OCI-LY7 (cell line): Measurements from ENCODE around the gene PEX10.

Experiments used
- EZH2phosphoT487 ChIP-seq: fragments of 200-600 bp; sonication (generic); IDR thresholded peaks from 2 replicates; pipeline ENCODE4 v1.6.1; 2018; ENCODE audit warnings: low read depth, borderline replicate concordance, mild to moderate bottlenecking, mixed run types, antibody characterized with exemption, low read length, moderate library complexity, mixed read lengths
- TF ChIP-seq, protein P1 (sequence below): fragments of 200-600 bp; sonication (generic); conservative IDR thresholded peaks from 2 replicates; pipeline ENCODE4 v1.5.1; 2014; ENCODE audit warnings: mild to moderate bottlenecking, antibody characterized with exemption, low read length, moderate library complexity, mixed read lengths

DNA sequence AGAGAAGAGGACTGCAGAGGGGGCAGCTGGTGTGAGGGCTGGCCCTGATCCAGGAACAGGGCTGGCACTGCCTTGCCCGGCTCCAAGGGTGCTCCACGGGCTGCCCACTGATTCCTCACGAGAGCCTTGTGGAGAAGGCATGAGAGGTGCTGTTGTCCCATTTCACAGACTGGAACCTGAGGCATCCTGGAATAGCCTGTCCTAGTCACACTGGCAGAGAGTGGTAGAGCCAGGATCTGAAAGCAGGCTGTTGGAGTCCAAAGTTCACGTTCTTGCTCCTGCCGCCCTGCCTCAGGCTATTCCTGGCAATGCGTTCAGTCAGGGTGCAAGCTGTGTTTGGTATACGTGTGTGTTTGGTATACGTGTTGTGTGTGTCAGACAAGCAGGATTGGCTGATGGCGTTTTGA is 18.9 kb downstream of the PEX10 start:
- TF ChIP-seq, protein P1, sequence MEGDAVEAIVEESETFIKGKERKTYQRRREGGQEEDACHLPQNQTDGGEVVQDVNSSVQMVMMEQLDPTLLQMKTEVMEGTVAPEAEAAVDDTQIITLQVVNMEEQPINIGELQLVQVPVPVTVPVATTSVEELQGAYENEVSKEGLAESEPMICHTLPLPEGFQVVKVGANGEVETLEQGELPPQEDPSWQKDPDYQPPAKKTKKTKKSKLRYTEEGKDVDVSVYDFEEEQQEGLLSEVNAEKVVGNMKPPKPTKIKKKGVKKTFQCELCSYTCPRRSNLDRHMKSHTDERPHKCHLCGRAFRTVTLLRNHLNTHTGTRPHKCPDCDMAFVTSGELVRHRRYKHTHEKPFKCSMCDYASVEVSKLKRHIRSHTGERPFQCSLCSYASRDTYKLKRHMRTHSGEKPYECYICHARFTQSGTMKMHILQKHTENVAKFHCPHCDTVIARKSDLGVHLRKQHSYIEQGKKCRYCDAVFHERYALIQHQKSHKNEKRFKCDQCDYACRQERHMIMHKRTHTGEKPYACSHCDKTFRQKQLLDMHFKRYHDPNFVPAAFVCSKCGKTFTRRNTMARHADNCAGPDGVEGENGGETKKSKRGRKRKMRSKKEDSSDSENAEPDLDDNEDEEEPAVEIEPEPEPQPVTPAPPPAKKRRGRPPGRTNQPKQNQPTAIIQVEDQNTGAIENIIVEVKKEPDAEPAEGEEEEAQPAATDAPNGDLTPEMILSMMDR, result no peak
- TF ChIP-seq EZH2phosphoT487, result no peak
